GM20000 (cell line): ENCODE measurements around the gene FGF12.
"Not testable (repeated sequence)": the region's sequence is repeated elsewhere in the genome, so short reads cannot be mapped to it uniquely, and the experiment has no call there.

Source experiments
- DNase-seq: peaks from one replicate; pipeline ENCODE4 v3.0.0; 2012; ENCODE audit warnings: low spot score
- CTCF ChIP-seq: IDR thresholded peaks from 2 replicates; pipeline ENCODE4 v1.5.1; 2012; ENCODE audit warnings: mild to moderate bottlenecking, control low read depth; ENCODE audit errors: extremely low read depth, missing control alignments

FGF12 gene

GRCh38 chr3:192747145-192747544 lies 19.8 kb upstream of the FGF12 start:
- no peak for TF ChIP-seq CTCF
- DNase-seq, result no peak

- TF ChIP-seq CTCF, result no peak
- no peak for DNase-seq
These were observed 17.8 kb upstream of the FGF12 start for GRCh38 chr3:192745150-192745549.

GRCh38 chr3:192744604-192745003 lies 17.3 kb upstream of the FGF12 start:
- DNase-seq, result not testable (repeated sequence)

- no peak for TF ChIP-seq CTCF
- DNase-seq, result no peak
These were observed 10.2 kb upstream of the FGF12 start for GRCh38 chr3:192737506-192737905.

- no peak for DNase-seq
- TF ChIP-seq CTCF, result no peak
These were observed 3.9 kb upstream of the FGF12 start for GRCh38 chr3:192731233-192731632.

GRCh38 chr3:192726385-192726784 lies 956 bp downstream of the FGF12 start:
- no peak for TF ChIP-seq CTCF

GRCh38 chr3:192719964-192720363 lies 7.4 kb downstream of the FGF12 start:
- DNase-seq, result no peak
- no peak for TF ChIP-seq CTCF

More at GRCh38 chr3:192726385-192726784, 956 bp downstream of the FGF12 start:
- no peak for DNase-seq

- no peak for DNase-seq
- no peak for TF ChIP-seq CTCF
These were observed 9.2 kb downstream of the FGF12 start for GRCh38 chr3:192718156-192718555.
